ENCODE results near the gene ADRB2.
A peak's percentile ranks its signal among the peaks of the same experiment; 100 is the strongest.
"Not testable (repeated sequence)": the region's sequence is repeated elsewhere in the genome, so short reads cannot be mapped to it uniquely, and the experiment has no call there.

The ADRB2 gene

GRCh38 chr5:148856424-148856823 is 30.0 kb downstream of the ADRB2 start:
- DNase-seq = no peak

GRCh38 chr5:148857474-148857873 is 31.1 kb downstream of the ADRB2 start:
- DNase-seq = no peak

GRCh38 chr5:148858106-148858505 is 31.7 kb downstream of the ADRB2 start:
- DNase-seq = no peak

DNA sequence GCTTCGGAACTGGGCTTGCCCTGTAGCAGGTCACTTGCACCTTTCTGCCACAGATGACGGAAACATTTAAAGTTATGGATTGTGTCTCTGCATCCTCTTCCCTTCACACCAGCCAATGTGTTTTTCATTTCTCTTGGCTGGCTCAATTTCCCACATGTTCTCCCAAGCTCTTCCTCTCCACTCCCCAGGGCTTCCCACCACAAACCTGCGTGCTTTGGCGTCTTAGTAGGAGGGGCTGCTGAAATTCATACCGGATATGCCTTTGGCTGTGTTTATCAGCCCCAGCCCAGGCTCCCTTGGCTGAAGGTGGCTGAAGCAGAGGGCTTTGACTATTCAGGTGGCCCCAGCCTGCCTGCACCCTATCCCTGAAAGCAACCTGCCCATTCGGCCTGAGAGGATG is 32.1 kb downstream of the ADRB2 start:
- DNase-seq = no peak

- peak; percentile 35 to 53 for DNase-seq
Observed at GRCh38 chr5:148859703-148860102, 33.3 kb downstream of the ADRB2 start.

- no peak for DNase-seq
Observed at GRCh38 chr5:148860599-148860998, 34.2 kb downstream of the ADRB2 start.

- no peak for DNase-seq
Observed at GRCh38 chr5:148861088-148861487, 34.7 kb downstream of the ADRB2 start.

- no peak for DNase-seq
Observed at GRCh38 chr5:148861696-148862095, 35.3 kb downstream of the ADRB2 start.

DNA sequence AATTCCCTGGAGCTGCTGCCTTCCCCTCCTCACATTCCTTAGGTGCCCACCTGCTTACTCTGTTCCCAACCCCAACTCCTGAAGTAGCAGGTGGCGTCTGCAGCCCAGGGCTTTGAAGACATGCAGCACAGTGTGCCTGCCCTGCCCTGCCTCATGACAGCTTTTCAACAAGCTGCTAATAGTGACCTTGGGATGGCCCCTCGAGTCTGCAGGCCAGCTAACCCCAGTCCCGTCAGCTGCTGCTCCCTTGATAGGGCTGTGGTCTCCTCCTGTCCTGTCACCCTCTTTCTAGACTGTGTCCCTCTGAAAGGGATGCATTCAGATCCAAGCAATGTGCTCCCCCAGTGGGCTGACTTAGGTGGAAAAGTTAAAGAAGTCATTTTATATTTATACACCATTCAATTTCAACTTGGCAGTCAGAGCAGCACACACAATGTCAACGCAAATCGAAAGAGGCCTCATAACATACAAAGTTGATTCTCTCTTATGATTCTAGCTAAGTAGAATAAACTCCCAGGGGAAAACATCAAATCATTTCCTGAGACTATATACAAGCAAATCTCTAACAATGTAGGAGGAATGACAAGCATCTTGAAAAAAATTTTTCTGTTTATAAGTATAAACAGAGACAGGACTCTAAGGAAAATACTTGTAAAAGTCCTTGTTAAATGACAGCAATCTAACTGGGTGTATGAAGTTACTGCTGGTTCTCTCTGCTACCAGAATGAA is 37.9 kb downstream of the ADRB2 start:
- DNase-seq = no peak

- no peak for DNase-seq
Observed at GRCh38 chr5:148866024-148866423, 39.6 kb downstream of the ADRB2 start.

- no peak for DNase-seq
Observed at GRCh38 chr5:148873120-148873519, 46.7 kb downstream of the ADRB2 start.

- DNase-seq = no peak
Observed at GRCh38 chr5:148873690-148874485, 47.5 kb downstream of the ADRB2 start.

DNA sequence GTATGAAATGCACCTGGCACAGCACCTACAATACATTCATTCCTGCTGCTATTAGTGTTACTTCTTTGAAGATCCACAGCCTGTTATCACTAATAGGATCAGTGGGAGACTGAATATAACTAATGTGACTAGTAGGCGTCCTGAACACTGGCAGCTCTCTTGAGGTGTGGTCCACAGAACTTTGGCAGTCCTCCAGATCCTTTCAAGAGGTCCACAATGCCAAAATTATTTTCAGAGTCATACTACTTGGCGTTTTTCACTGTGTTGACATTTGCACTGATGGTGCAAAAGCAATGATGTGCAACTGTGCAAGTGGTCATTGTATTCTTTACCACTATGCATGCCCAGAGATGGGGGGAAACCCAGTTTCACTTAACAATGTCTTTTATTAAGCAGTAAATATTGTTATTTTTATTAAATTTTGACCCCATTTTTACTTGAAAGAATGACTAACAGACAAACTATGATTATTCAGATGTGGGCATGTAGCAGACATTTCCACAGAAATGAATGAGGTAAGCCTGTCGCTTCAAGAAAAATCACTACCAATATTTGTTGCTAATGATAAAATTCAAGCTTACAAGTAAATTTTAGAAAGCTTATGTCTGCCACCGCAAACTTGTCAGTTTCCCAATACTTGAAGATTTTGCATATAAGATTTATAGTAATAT is 48.9 kb downstream of the ADRB2 start:
- no peak for DNase-seq

DNA sequence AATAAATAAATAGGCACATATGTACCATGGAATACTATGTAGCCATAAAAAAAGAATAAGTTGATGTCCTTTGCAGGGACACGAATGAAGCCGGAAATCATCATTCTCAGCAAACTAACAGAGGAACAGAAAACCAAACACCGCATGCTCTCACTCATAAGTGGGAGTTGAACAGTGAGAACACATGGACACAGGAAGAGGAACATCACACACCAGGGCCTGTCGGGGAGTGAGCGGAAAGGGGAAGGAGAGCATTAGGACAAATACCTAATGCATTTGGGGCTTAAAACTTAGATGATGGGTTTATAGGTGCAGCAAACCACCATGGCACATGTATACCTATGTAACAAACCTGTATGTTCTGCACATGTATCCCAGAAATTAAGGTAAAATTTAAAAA is 51.0 kb downstream of the ADRB2 start:
- not testable (repeated sequence) for DNase-seq
